DND-41 (cell line): ENCODE data around the gene CFAP221.

Source experiments
- EZH2 ChIP-seq: IDR thresholded peaks from 3 replicates; pipeline ENCODE4 v1.6.1; 2012; ENCODE audit warnings: borderline replicate concordance, low read depth, mild to moderate bottlenecking, moderate library complexity, low read length, inconsistent platforms; ENCODE audit not compliant: severe bottlenecking
- TF ChIP-seq, protein P1 (sequence below): IDR thresholded peaks from 2 replicates; pipeline ENCODE4 v1.5.1; 2012; ENCODE audit warnings: borderline replicate concordance, low read length, moderate library complexity, mild to moderate bottlenecking; ENCODE audit not compliant: poor library complexity, severe bottlenecking; ENCODE audit errors: extremely low read depth

DNA sequence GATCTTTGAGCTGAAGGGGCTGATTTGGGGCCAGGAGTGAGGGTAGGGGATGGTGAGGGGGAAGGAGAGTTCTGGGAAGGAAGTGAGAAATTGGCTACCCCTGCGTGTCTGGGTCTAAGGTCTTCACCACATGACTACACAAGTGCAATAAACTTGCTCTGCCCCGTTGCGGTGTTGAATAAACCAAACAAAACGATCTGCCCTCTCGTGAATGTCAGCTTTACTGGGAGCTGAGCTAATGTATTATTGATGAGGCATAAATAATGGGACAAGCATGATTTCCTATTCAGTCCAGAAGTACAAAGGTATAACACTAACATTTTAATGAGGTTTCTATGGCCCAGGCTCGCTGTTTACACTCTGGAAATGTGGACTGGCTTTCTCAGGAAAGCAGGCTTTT, 8.0 kb upstream of the CFAP221 start:
- TF ChIP-seq, protein P1, sequence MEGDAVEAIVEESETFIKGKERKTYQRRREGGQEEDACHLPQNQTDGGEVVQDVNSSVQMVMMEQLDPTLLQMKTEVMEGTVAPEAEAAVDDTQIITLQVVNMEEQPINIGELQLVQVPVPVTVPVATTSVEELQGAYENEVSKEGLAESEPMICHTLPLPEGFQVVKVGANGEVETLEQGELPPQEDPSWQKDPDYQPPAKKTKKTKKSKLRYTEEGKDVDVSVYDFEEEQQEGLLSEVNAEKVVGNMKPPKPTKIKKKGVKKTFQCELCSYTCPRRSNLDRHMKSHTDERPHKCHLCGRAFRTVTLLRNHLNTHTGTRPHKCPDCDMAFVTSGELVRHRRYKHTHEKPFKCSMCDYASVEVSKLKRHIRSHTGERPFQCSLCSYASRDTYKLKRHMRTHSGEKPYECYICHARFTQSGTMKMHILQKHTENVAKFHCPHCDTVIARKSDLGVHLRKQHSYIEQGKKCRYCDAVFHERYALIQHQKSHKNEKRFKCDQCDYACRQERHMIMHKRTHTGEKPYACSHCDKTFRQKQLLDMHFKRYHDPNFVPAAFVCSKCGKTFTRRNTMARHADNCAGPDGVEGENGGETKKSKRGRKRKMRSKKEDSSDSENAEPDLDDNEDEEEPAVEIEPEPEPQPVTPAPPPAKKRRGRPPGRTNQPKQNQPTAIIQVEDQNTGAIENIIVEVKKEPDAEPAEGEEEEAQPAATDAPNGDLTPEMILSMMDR, result no peak
- TF ChIP-seq EZH2, result no peak
